MM.1S (cell line): ENCODE results near the gene CDC42EP2.
"Not testable (repeated sequence)": the region's sequence is repeated elsewhere in the genome, so short reads cannot be mapped to it uniquely, and the experiment has no call there.

Source experiments
- DNase-seq: peaks from one replicate; pipeline ENCODE4 v3.0.0-alpha.2; 2015
- H2AFZ ChIP-seq: fragments of 300-600 bp; sonication (generic); 2 replicates; pipeline ENCODE4 v1.6.0; 2016; ENCODE audit warnings: antibody characterized with exemption, low read length
- H3F3A ChIP-seq: fragments of 300-600 bp; sonication (generic); 2 replicates; pipeline ENCODE4 v1.6.1; 2016; ENCODE audit warnings: mild to moderate bottlenecking, antibody characterized with exemption, low read length, moderate library complexity, mixed read lengths; ENCODE audit not compliant: insufficient read depth
- H3K27ac ChIP-seq: fragments of 300-600 bp; sonication (generic); 2 replicates; pipeline ENCODE4 v1.5.1; 2016; ENCODE audit warnings: mild to moderate bottlenecking, low read length
- H3K27me3 ChIP-seq: fragments of 300-600 bp; sonication (generic); replicated peaks from 2 replicates; pipeline ENCODE4 v1.6.0; 2016; ENCODE audit warnings: low read length; ENCODE audit not compliant: insufficient read depth
- H3K36me3 ChIP-seq: fragments of 300-600 bp; sonication (generic); replicated peaks from 2 replicates; pipeline ENCODE4 v1.6.1; 2016; ENCODE audit warnings: mild to moderate bottlenecking, low read length, mixed read lengths; ENCODE audit not compliant: insufficient read depth
- H3K4me1 ChIP-seq: fragments of 300-600 bp; sonication (generic); 2 replicates; pipeline ENCODE4 v1.6.1; 2016; ENCODE audit warnings: low read length, mixed read lengths
- H3K4me2 ChIP-seq: fragments of 300-600 bp; sonication (generic); 2 replicates; pipeline ENCODE4 v1.6.0; 2016; ENCODE audit warnings: low read depth, low read length
- H3K4me3 ChIP-seq: fragments of 300-600 bp; sonication (generic); 2 replicates; pipeline ENCODE4 v1.5.1; 2016; ENCODE audit warnings: low read length, mixed read lengths
- H3K79me2 ChIP-seq: fragments of 300-600 bp; sonication (generic); 2 replicates; pipeline ENCODE4 v1.6.1; 2016; ENCODE audit warnings: mixed run types, low read length, mixed read lengths
- H3K9ac ChIP-seq: fragments of 300-600 bp; sonication (generic); 2 replicates; pipeline ENCODE4 v1.6.1; 2016; ENCODE audit warnings: low read length, mixed read lengths
- H3K9me2 ChIP-seq: fragments of 300-600 bp; sonication (generic); replicated peaks from 2 replicates; pipeline ENCODE4 v1.6.1; 2016; ENCODE audit warnings: mild to moderate bottlenecking, low read length, mixed read lengths; ENCODE audit not compliant: insufficient read depth
- H3K9me3 ChIP-seq: fragments of 300-600 bp; sonication (generic); replicated peaks from 2 replicates; pipeline ENCODE4 v1.6.1; 2016; ENCODE audit warnings: mild to moderate bottlenecking, low read length, mixed read lengths; ENCODE audit not compliant: insufficient read depth
- H4K20me1 ChIP-seq: fragments of 300-600 bp; sonication (generic); 2 replicates; pipeline ENCODE4 v1.6.1; 2016; ENCODE audit warnings: mild to moderate bottlenecking, low read length, moderate library complexity, mixed read lengths; ENCODE audit not compliant: insufficient read depth
- EZH2 ChIP-seq: fragments of 300-600 bp; sonication (generic); optimal IDR thresholded peaks from 2 replicates; pipeline ENCODE3; 2017; ENCODE audit warnings: low read depth, mild to moderate bottlenecking, antibody characterized with exemption, low read length, mixed read lengths
- EZH2phosphoT487 ChIP-seq: fragments of 300-600 bp; sonication (generic); IDR thresholded peaks from 2 replicates; pipeline ENCODE4 v1.6.1; 2018; ENCODE audit warnings: antibody characterized with exemption, low read length
- TF ChIP-seq, protein P1 (sequence below): fragments of 300-600 bp; sonication (generic); IDR thresholded peaks from 2 replicates; pipeline ENCODE4 v1.5.1; 2016; ENCODE audit warnings: antibody characterized with exemption, low read length, mixed read lengths

CDC42EP2 gene

GRCh38 chr11:65329478-65329877 is 14.8 kb downstream of the CDC42EP2 start:
- Histone ChIP-seq H3K27me3 (no peaks in the 10 kb centered on the region), H2AFZ (peak overlapping the region; percentile 33), H3K9ac (no peak overlapping the region), H3K36me3 (no peaks in the 10 kb centered on the region), H3F3A (no peaks in the 10 kb centered on the region), H3K4me3 (no peak overlapping the region), H3K4me2 (peak overlapping the region; percentile 42; the same call in 1 of the 2 replicates), H3K9me3 (no peaks in the 10 kb centered on the region), H3K9me2 (no peaks in the 10 kb centered on the region), H3K79me2 (peaks cover 8% of the 10 kb centered on the region), H3K27ac (no peak overlapping the region), H3K4me1 (peaks cover 5% of the 10 kb centered on the region; the same call in 1 of the 2 replicates), H4K20me1 (no peaks in the 10 kb centered on the region)
- no peak for DNase-seq
- no peak for TF ChIP-seq EZH2
- TF ChIP-seq, protein P1, sequence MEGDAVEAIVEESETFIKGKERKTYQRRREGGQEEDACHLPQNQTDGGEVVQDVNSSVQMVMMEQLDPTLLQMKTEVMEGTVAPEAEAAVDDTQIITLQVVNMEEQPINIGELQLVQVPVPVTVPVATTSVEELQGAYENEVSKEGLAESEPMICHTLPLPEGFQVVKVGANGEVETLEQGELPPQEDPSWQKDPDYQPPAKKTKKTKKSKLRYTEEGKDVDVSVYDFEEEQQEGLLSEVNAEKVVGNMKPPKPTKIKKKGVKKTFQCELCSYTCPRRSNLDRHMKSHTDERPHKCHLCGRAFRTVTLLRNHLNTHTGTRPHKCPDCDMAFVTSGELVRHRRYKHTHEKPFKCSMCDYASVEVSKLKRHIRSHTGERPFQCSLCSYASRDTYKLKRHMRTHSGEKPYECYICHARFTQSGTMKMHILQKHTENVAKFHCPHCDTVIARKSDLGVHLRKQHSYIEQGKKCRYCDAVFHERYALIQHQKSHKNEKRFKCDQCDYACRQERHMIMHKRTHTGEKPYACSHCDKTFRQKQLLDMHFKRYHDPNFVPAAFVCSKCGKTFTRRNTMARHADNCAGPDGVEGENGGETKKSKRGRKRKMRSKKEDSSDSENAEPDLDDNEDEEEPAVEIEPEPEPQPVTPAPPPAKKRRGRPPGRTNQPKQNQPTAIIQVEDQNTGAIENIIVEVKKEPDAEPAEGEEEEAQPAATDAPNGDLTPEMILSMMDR: no peak
- no peak for TF ChIP-seq EZH2phosphoT487

GRCh38 chr11:65329944-65330403 is 15.3 kb downstream of the CDC42EP2 start:
- H3K4me3 ChIP-seq: no peak overlapping the region
- no peaks in the 10 kb centered on the region for H3K9me2 ChIP-seq
- H4K20me1 ChIP-seq: no peaks in the 10 kb centered on the region
- TF ChIP-seq EZH2 (no peak), EZH2phosphoT487 (no peak)
- TF ChIP-seq, protein P1: peak; percentile 80
- peaks cover 13% of the 10 kb centered on the region for H3K79me2 ChIP-seq
- peaks cover 10% of the 10 kb centered on the region for H3K4me1 ChIP-seq
- H3K9ac ChIP-seq: no peak overlapping the region
- no peak overlapping the region for H3K27ac ChIP-seq
- no peaks in the 10 kb centered on the region for H3K27me3 ChIP-seq
- H3F3A ChIP-seq: no peaks in the 10 kb centered on the region
- H3K4me2 ChIP-seq: peak overlapping the region; percentile 42; the same call in 1 of the 2 replicates
- H3K36me3 ChIP-seq: no peaks in the 10 kb centered on the region
- peak; percentile 90 for DNase-seq
- H2AFZ ChIP-seq: peak overlapping the region; percentile 33
- no peaks in the 10 kb centered on the region for H3K9me3 ChIP-seq

GRCh38 chr11:65330544-65330943 is 15.9 kb downstream of the CDC42EP2 start:
- H3K4me1 ChIP-seq: peaks cover 15% of the 10 kb centered on the region
- no peaks in the 10 kb centered on the region for H3K9me3 ChIP-seq
- no peaks in the 10 kb centered on the region for H4K20me1 ChIP-seq
- H3K4me2 ChIP-seq: no peak overlapping the region
- no peak overlapping the region for H3K9ac ChIP-seq
- H3K4me3 ChIP-seq: no peak overlapping the region
- TF ChIP-seq EZH2phosphoT487 (no peak), EZH2 (no peak)
- TF ChIP-seq, protein P1: no peak
- H3K27me3 ChIP-seq: no peaks in the 10 kb centered on the region
- peaks cover 19% of the 10 kb centered on the region for H3K79me2 ChIP-seq
- H3F3A ChIP-seq: no peaks in the 10 kb centered on the region
- H3K36me3 ChIP-seq: no peaks in the 10 kb centered on the region
- DNase-seq: no peak
- no peaks in the 10 kb centered on the region for H3K9me2 ChIP-seq
- no peak overlapping the region for H3K27ac ChIP-seq
- no peak overlapping the region for H2AFZ ChIP-seq

GRCh38 chr11:65332591-65332990 is 17.9 kb downstream of the CDC42EP2 start:
- H3K9me3 ChIP-seq, H3F3A ChIP-seq, H3K9ac ChIP-seq, H3K27ac ChIP-seq, H3K4me3 ChIP-seq, H2AFZ ChIP-seq, H4K20me1 ChIP-seq, H3K9me2 ChIP-seq, H3K4me2 ChIP-seq, DNase-seq, H3K27me3 ChIP-seq, H3K36me3 ChIP-seq: not testable (repeated sequence)
- Histone ChIP-seq H3K4me1 (peaks cover 16% of the 10 kb centered on the region), H3K79me2 (peaks cover 36% of the 10 kb centered on the region)
